HL-60 (cell line): ENCODE data around the gene CUEDC2.

Experiments
- DNase-seq, 2 experiments: peaks; one replicate each; pipeline ENCODE4 v3.0.0-alpha.2; 2010 to 2020; ENCODE audit warnings: low read depth in 1 of 2, low spot score in 1 of 2
- H3K27ac ChIP-seq: fragments of 250-450 bp; sonication (Bioruptor Pico); replicated peaks from 2 replicates; pipeline ENCODE4 v1.5.1; 2020; ENCODE audit warnings: mild to moderate bottlenecking, moderate library complexity
- H3K27me3 ChIP-seq: fragments of 250-450 bp; sonication (Bioruptor Pico); 2 replicates; pipeline ENCODE4 v1.5.1; 2021; ENCODE audit warnings: mild to moderate bottlenecking, moderate library complexity; ENCODE audit not compliant: insufficient read depth, poor library complexity, severe bottlenecking
- H3K4me3 ChIP-seq: replicated peaks from 2 replicates; pipeline ENCODE4 v1.5.1; 2011; ENCODE audit warnings: mild to moderate bottlenecking, control low read depth, low read length; ENCODE audit not compliant: insufficient read depth
- CTCF ChIP-seq: IDR thresholded peaks from one replicate; pipeline ENCODE4 v1.5.1; 2011; ENCODE audit warnings: low read length, control low read depth, inconsistent platforms; ENCODE audit not compliant: insufficient read depth
- GABPA ChIP-seq: IDR thresholded peaks from 2 replicates; pipeline ENCODE4 v1.6.1; 2012; ENCODE audit warnings: low read depth
- POLR2AphosphoS5 ChIP-seq: IDR thresholded peaks from 2 replicates; pipeline ENCODE4 v1.6.1; 2012; ENCODE audit warnings: low read depth
- SPI1 ChIP-seq: IDR thresholded peaks from 2 replicates; pipeline ENCODE4 v1.6.1; 2012; ENCODE audit warnings: low read depth, mild to moderate bottlenecking, borderline replicate concordance
- TF ChIP-seq, protein P1 (sequence below): IDR thresholded peaks from 2 replicates; pipeline ENCODE4 v1.6.1; 2012; ENCODE audit warnings: low read depth; ENCODE audit not compliant: insufficient replicate concordance

Gene CUEDC2

DNA sequence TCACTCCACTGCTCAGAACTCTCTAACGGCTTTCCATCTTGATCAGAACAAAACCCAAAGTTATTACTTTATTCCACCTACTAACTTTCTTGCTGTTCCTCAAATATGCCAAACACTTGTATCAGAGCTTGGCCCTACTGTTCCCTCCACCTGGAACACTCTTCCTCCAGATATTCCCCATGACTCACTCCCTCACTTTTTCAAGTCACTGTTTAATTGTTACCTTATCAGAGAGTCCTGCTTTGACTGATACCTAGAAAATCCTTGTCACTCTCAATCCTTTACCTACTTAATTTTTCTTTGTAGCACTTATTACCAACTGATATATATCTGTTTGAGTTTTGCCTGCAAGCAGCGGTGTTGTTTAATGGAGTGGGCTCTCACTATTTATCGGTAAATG is 42.5 kb downstream of the CUEDC2 start:
- Histone ChIP-seq H3K4me3 (no peak overlapping the region), H3K27me3 (peaks cover 11% of the 10 kb centered on the region), H3K27ac (no peak overlapping the region)
- no peak for DNase-seq
- TF ChIP-seq POLR2AphosphoS5 (no peak), GABPA (no peak), CTCF (no peak), SPI1 (no peak)
- TF ChIP-seq, protein P1, sequence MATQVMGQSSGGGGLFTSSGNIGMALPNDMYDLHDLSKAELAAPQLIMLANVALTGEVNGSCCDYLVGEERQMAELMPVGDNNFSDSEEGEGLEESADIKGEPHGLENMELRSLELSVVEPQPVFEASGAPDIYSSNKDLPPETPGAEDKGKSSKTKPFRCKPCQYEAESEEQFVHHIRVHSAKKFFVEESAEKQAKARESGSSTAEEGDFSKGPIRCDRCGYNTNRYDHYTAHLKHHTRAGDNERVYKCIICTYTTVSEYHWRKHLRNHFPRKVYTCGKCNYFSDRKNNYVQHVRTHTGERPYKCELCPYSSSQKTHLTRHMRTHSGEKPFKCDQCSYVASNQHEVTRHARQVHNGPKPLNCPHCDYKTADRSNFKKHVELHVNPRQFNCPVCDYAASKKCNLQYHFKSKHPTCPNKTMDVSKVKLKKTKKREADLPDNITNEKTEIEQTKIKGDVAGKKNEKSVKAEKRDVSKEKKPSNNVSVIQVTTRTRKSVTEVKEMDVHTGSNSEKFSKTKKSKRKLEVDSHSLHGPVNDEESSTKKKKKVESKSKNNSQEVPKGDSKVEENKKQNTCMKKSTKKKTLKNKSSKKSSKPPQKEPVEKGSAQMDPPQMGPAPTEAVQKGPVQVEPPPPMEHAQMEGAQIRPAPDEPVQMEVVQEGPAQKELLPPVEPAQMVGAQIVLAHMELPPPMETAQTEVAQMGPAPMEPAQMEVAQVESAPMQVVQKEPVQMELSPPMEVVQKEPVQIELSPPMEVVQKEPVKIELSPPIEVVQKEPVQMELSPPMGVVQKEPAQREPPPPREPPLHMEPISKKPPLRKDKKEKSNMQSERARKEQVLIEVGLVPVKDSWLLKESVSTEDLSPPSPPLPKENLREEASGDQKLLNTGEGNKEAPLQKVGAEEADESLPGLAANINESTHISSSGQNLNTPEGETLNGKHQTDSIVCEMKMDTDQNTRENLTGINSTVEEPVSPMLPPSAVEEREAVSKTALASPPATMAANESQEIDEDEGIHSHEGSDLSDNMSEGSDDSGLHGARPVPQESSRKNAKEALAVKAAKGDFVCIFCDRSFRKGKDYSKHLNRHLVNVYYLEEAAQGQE, result no peak

DNA sequence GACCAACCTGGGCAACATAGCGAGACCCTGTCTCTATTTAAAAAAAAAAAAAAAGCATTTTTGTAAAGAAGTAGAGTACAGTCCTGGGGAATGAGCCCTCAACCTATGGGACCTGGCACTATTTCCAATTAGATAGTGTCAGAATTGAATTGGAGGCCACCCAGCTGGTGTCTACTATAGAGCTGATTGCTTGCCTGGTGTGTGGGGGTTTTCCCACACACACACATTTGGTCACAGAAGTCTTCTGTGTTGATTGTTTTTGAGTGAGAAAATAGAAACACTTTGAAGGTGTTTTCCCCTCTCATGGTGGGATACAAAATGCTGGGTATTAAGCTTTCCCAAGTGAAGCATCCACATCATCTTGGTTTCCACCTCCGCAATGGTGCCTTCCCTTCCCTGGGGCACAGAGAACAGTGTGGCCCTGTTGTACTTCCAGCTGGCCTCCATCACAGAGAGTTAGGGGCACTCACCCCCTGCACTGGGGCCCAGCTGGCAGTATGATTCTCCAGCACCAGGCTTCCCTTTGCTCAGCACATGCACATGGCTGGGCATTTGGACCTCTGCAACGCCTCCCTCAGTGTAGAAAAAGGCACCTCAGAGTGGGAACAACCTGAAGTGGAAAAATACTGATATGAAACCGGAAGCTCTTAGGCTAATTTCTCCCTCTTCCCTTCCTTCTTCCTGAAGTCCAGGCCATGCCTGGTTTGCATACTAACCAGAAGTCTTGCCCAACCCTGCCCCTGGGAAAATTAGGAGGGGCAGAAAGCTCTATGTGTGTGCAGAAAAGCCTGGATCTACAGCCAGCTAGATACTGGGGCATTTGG is 47.6 kb downstream of the CUEDC2 start:
- H3K4me3 ChIP-seq, result no peak overlapping the region
- no peak overlapping the region for H3K27ac ChIP-seq
- peak in 1 of 2 experiments; percentile 51 for DNase-seq
- TF ChIP-seq, protein P1, result no peak
- TF ChIP-seq GABPA (no peak), SPI1 (no peak), CTCF (no peak), POLR2AphosphoS5 (no peak)
- H3K27me3 ChIP-seq, result no peaks in the 10 kb centered on the region

GRCh38 chr10:102384053-102384452 is 48.3 kb downstream of the CUEDC2 start:
- H3K4me3 ChIP-seq, result no peak overlapping the region
- TF ChIP-seq SPI1 (no peak), CTCF (no peak), POLR2AphosphoS5 (no peak), GABPA (no peak)
- TF ChIP-seq, protein P1, result no peak
- no peak for DNase-seq
- H3K27ac ChIP-seq, result no peak overlapping the region
- H3K27me3 ChIP-seq, result no peaks in the 10 kb centered on the region
